Urothelium cell line (cell line): ENCODE data around the gene SLC30A7.
A peak's percentile ranks its signal among the peaks of the same experiment; 100 is the strongest.

Experiments used
- DNase-seq: peaks from one replicate; pipeline ENCODE4 v3.0.0; 2011; ENCODE audit warnings: low spot score, mixed read lengths
- FAIRE-seq: peaks from 2 replicates; lab custom pipeline; 2011; peaks lifted over from hg19 to GRCh38; lab: Jason Lieb, UNC

Gene SLC30A7

GRCh38 chr1:100969327-100969726 is 73.4 kb downstream of the SLC30A7 start:
- FAIRE-seq = no peak
- no peak for DNase-seq

DNA sequence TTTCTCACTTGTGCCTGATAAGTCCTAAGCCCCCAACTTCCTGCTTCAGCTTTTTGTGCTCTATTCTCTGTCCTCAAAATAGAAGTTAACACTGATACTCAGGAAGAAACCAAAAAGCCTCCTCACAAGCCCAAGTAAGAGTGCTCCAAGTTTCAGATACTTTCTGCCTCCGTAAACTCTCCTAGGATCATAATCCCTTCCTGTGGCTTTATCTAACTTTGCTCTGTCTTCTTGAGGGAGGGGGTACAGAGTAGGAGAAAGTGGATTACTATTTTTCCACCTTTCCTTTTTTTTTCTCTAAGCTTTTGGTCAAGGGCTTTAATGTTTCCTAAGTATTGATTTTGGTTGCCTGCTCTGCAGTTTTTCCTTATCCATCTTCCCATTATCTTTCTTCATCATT is 75.1 kb downstream of the SLC30A7 start:
- FAIRE-seq = no peak
- no peak for DNase-seq

GRCh38 chr1:100972185-100972584 is 76.3 kb downstream of the SLC30A7 start:
- FAIRE-seq = no peak
- DNase-seq = no peak

GRCh38 chr1:100976936-100977335 is 81.0 kb downstream of the SLC30A7 start:
- FAIRE-seq (no peak), DNase-seq (no peak)

- no peak for DNase-seq
- no peak for FAIRE-seq
Observed at GRCh38 chr1:100979631-100980030, 83.7 kb downstream of the SLC30A7 start.

GRCh38 chr1:100982793-100983192 is 86.9 kb downstream of the SLC30A7 start:
- DNase-seq (no peak), FAIRE-seq (no peak)

DNA sequence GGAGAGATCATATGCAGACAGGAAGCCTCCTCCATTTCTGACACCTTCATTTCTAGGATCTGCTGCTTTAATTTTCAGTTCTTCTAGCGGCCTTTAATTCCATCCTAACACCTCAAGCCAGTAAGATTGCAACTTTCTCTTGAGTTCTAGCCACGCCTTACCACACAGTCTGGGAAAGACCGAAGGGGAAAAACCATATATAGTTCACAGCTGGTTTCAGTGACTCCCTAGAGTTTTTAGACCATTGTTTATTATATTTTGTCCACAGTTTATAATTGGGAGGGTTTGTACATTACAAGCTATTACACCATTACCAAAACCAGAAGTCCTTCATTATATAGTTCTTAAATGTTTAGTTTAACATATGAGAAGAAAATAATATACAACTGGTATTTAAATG is 92.2 kb downstream of the SLC30A7 start:
- DNase-seq (no peak), FAIRE-seq (no peak)

DNA sequence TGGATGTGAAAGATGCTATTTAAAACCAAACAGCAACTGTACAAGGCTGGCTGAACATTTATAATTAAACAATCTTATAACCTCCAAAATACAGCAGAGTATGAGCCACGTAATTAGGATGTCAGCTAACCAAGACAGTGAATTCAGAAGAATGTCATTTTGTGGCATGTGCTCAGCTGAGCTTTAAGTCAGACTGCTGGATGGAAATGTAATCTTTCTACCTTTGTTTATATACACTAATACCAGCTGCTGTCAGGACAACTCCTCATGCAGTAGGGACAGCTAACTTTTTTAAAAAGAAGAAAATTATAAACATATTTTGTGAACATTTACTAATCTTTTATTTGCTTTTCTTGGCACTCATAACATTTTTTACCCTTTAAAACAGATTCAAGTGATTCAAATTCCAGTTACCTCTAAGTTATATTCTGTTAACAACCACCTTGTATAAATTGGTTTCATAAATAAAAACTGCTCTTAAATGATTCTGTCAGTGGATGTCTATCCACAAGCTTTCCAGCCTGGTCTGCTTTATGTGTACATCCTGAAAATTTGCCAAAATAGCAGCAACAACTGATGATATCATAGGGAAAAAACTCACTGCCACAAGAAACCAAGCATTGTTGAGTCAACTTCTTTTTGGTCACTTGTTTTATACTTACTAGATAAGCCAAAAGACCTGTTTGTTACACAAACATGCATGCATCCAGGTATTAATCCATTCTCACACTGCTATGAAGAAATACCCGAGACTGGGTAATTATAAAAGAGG is 93.6 kb downstream of the SLC30A7 start:
- DNase-seq (peak; percentile 37), FAIRE-seq (no peak)

GRCh38 chr1:100995198-100995988 is 99.5 kb downstream of the SLC30A7 start:
- FAIRE-seq (no peak), DNase-seq (no peak)

DNA sequence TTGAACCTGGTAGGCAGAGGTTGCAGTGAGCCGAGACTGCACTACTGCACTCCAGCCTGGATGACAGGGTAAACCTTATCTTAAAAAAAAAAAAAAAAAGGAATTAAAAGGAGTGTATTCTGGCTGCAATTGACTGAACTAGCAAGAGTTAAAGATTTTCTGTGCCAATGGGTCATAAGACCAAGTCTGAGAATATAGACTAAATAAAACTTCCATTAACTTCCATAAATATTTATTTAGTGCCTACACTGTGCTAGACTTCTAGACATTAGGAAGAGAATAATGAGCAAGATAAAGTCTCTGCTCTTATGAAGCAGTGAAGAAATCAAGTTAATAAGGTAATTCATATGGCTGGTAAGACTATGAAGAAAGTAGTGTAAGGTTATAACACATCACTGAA is 102.5 kb downstream of the SLC30A7 start:
- DNase-seq = no peak
- no peak for FAIRE-seq

GRCh38 chr1:101000131-101000873 is 104.4 kb downstream of the SLC30A7 start:
- FAIRE-seq (no peak), DNase-seq (no peak)

DNA sequence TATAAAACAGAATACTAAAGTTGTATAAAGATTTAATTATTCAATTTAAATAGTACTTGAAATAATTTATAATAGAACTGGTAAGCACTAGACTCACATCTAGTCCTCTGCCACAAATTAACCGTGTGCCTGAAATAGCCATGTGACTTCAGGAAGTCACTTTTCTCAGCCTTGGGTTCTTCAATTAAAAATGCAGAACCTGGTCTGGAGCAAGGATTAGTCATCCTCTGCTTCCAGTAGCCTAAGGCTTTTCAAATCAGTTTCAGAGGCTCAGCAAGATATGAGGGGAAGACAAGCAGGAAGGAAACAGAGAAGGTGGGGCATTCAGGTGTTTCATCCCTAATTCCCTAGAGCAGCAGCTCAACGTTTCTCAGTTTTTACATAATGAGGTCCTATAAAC is 106.7 kb downstream of the SLC30A7 start:
- no peak for DNase-seq
- no peak for FAIRE-seq

DNA sequence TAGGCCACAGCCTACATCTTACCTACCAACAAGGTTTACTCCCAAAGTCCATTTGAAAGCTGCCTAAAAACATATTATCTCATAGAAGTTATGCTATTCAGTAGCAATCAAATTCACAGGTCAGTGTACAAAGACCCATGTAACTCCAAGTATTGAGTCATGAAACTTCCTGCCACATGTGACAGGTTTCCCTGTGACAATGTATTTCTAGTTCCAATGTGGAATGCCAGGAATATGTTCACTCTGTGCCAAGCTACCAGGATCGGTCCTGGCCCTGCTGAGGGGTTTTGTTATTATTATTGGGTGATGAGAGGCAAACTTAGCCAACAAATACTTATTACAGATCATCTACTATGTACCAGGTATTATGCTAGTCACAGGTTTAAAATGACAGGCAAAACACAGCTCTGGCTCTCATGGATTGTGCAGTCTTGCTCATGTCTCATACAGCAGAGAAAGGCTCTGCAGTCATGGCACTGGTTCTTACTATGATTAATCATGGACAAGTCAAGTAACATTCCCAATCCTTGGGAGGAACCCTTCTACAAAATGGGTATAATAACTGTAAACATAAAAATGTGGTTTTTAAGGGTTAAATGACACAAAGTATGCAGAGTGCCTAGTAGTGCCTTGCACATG is 107.2 kb downstream of the SLC30A7 start:
- FAIRE-seq (no peak), DNase-seq (no peak)

GRCh38 chr1:101004061-101004460 is 108.2 kb downstream of the SLC30A7 start:
- FAIRE-seq (no peak), DNase-seq (no peak)

DNA sequence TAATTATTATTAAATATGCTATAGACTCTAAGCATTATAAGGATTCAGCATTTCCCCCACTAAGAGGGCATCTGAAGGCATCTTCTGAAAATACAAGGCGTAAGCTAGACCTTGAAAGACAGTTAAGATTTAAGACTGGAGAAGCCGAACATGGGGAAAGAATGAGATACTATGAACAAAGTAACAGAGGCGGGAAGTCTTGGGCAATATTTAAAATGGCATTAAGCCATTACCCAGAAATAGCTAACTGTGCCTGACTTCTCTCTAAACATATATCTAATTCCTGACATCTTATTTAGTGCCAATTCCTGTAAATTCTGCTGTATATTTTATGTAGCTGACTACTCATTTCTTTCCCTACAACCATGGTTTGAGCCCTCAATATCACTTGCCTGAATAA is 108.8 kb downstream of the SLC30A7 start:
- FAIRE-seq (no peak), DNase-seq (no peak)

- FAIRE-seq = no peak
- DNase-seq = no peak
Observed at GRCh38 chr1:101005183-101005582, 109.3 kb downstream of the SLC30A7 start.

GRCh38 chr1:101005871-101006270 is 110.0 kb downstream of the SLC30A7 start:
- DNase-seq (no peak), FAIRE-seq (no peak)

GRCh38 chr1:101006553-101006952 is 110.7 kb downstream of the SLC30A7 start:
- FAIRE-seq (no peak), DNase-seq (no peak)

DNA sequence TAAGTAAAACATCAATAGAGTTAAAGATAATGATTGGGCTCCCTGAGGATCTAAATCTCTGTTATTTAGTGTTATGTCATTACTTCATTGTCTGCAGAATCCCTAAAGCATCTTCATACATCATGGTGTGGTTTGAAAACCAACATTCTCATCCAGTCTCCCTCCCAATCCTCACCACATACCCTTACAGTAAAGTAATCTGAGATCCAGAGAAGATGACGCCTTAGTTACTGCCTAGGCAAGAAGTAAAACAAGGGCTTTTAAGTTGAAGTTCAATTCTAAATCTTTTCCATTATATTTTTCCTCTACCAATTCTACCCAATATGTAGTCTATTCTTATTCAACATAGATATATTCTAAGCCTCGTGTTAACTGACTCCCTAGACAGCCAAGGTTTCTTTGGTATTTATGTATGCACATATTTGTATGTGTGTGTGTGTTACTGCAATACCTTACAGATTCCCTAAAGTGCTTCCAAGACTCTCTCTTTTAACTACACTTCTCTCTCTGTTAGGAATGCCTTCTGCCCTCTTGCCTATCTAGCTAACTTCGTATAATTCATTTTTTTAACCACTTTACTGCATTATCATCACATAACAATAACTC is 112.4 kb downstream of the SLC30A7 start:
- no peak for DNase-seq
- FAIRE-seq = no peak

- FAIRE-seq (no peak), DNase-seq (no peak)
Observed at GRCh38 chr1:101013776-101014175, 117.9 kb downstream of the SLC30A7 start.

DNA sequence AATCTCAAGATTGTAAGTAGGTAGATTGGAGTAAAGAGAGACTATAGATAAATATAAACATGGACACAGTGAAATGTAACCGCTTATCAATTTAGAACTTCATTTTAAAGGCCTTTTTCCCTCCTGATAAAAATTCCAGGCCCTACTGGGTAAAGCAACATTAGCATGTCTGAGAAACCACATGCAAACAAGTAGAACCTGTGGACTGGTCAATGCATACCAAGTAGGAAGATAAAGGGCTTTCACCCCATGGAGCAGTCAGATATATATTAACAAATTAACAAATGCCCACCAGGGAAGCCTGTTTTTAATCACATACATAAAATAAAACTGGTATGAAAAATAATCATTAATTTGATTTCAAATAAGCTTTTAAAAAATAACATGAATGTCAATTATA is 121.6 kb downstream of the SLC30A7 start:
- FAIRE-seq = no peak
- no peak for DNase-seq
